KBM-7 (cell line): ENCODE results near the gene EEF1AKMT2.

Experiments
- DNase-seq: peaks from one replicate; pipeline ENCODE4 v3.0.0-alpha.2; 2015
- in situ Hi-C: fragments of 300-500 bp; cut with MboI; formaldehyde crosslinking; loops from 2 replicates; pipeline ENCODE4 v1.14.3; 2020; ENCODE audit warnings: low sequenced_read_pairs, low pct_unique_long_range_greater_than_20kb, mixed read lengths

EEF1AKMT2 gene

GRCh38 chr10:124728071-124728829 lies 63.4 kb downstream of the EEF1AKMT2 start:
- in situ Hi-C loops = loop anchor here (25.0 kb wide), 1 partner anchor 191 kb away; no protein-coding TSS in a partner anchor
- DNase-seq = peak; percentile 64

GRCh38 chr10:124727361-124727960 lies 64.2 kb downstream of the EEF1AKMT2 start:
- in situ Hi-C loops = loop anchor here (25.0 kb wide), 1 partner anchor 190 kb away; no protein-coding TSS in a partner anchor
- DNase-seq = no peak

GRCh38 chr10:124725791-124726190 lies 65.9 kb downstream of the EEF1AKMT2 start:
- in situ Hi-C loops = loop anchor here (25.0 kb wide), 1 partner anchor 188 kb away; no protein-coding TSS in a partner anchor
- no peak for DNase-seq

- DNase-seq = no peak
- in situ Hi-C loops = loop anchor here (25.0 kb wide), 1 partner anchor 188 kb away; no protein-coding TSS in a partner anchor
Observed at GRCh38 chr10:124725171-124725631, 66.5 kb downstream of the EEF1AKMT2 start.

GRCh38 chr10:124724279-124725027 lies 67.2 kb downstream of the EEF1AKMT2 start:
- no peak for DNase-seq
- in situ Hi-C loops = loop anchor here (25.0 kb wide), 1 partner anchor 187 kb away; no protein-coding TSS in a partner anchor

GRCh38 chr10:124723826-124724225 lies 67.9 kb downstream of the EEF1AKMT2 start:
- in situ Hi-C loops = no loop called here
- no peak for DNase-seq

GRCh38 chr10:124722798-124723783 lies 68.6 kb downstream of the EEF1AKMT2 start:
- in situ Hi-C loops = no loop called here
- peak; percentile 43 for DNase-seq

GRCh38 chr10:124721330-124722045 lies 70.2 kb downstream of the EEF1AKMT2 start:
- in situ Hi-C loops = no loop called here
- peak; percentile 91 for DNase-seq

- peak; percentile 69 for DNase-seq
- in situ Hi-C loops = no loop called here
Observed at GRCh38 chr10:124719213-124719851, 72.4 kb downstream of the EEF1AKMT2 start.

GRCh38 chr10:124717911-124718741 lies 73.6 kb downstream of the EEF1AKMT2 start:
- in situ Hi-C loops = no loop called here

GRCh38 chr10:124717041-124717757 lies 74.5 kb downstream of the EEF1AKMT2 start:
- DNase-seq = no peak
- in situ Hi-C loops = no loop called here

More at GRCh38 chr10:124717911-124718741, 73.6 kb downstream of the EEF1AKMT2 start:
- DNase-seq = peak; percentile 86

- DNase-seq = no peak
- in situ Hi-C loops = no loop called here
Observed at GRCh38 chr10:124716369-124716768, 75.3 kb downstream of the EEF1AKMT2 start.

GRCh38 chr10:124715439-124715838 lies 76.2 kb downstream of the EEF1AKMT2 start:
- no peak for DNase-seq
- in situ Hi-C loops = no loop called here

- no peak for DNase-seq
- in situ Hi-C loops = no loop called here
Observed at GRCh38 chr10:124713679-124714255, 77.9 kb downstream of the EEF1AKMT2 start.

GRCh38 chr10:124712704-124713407 lies 78.8 kb downstream of the EEF1AKMT2 start:
- no peak for DNase-seq
- in situ Hi-C loops = no loop called here
